ENCODE results near the gene CDK5RAP2. TPM values are rescaled to one million over a fixed set of nuclear protein-coding genes. Genes with fewer than 3 reads are reported as not detected.

Gene CDK5RAP2
- total RNA-seq, 1 donor from 2014 or later = 50.8 TPM

DNA sequence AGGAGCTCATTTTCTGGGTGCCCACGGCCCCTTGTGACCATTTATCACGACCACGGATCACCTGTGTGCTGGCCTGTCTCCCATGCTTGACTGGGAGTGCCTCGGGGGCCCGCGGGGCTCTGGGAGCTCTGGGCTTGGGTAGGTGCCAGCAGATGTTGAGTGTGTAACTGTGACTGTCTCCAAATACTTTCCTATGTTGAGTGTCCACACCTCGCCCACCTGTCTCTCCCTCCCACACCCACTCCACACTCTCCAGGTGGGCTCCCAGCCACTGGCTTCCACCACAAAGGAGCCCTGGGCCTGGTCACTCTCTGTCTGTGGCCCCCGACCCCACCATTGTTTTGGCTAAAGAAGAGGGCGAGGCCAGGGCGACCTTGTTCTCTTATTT is 196.4 kb downstream of the CDK5RAP2 start:
- Mint-ChIP-seq H3K4me3 (ENCODE audit: unreplicated experiment) (no peak overlapping the region), H3K36me3 (ENCODE audit: low read depth, unreplicated experiment) (peaks cover 4% of the 10 kb centered on the region), H3K9me3 (ENCODE audit: unreplicated experiment) (no peaks in the 10 kb centered on the region), H3K27me3 (ENCODE audit: unreplicated experiment) (peaks cover 9% of the 10 kb centered on the region), H3K27ac (ENCODE audit: unreplicated experiment) (no peak overlapping the region), H3K4me1 (ENCODE audit: unreplicated experiment) (no peaks in the 10 kb centered on the region)
- TF ChIP-seq, protein P1, sequence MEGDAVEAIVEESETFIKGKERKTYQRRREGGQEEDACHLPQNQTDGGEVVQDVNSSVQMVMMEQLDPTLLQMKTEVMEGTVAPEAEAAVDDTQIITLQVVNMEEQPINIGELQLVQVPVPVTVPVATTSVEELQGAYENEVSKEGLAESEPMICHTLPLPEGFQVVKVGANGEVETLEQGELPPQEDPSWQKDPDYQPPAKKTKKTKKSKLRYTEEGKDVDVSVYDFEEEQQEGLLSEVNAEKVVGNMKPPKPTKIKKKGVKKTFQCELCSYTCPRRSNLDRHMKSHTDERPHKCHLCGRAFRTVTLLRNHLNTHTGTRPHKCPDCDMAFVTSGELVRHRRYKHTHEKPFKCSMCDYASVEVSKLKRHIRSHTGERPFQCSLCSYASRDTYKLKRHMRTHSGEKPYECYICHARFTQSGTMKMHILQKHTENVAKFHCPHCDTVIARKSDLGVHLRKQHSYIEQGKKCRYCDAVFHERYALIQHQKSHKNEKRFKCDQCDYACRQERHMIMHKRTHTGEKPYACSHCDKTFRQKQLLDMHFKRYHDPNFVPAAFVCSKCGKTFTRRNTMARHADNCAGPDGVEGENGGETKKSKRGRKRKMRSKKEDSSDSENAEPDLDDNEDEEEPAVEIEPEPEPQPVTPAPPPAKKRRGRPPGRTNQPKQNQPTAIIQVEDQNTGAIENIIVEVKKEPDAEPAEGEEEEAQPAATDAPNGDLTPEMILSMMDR (IDR thresholded peaks at IDR 0.05; ENCODE audit: unreplicated experiment) = no peak
- DNase-seq (ENCODE audit: low spot score) = no peak

DNA sequence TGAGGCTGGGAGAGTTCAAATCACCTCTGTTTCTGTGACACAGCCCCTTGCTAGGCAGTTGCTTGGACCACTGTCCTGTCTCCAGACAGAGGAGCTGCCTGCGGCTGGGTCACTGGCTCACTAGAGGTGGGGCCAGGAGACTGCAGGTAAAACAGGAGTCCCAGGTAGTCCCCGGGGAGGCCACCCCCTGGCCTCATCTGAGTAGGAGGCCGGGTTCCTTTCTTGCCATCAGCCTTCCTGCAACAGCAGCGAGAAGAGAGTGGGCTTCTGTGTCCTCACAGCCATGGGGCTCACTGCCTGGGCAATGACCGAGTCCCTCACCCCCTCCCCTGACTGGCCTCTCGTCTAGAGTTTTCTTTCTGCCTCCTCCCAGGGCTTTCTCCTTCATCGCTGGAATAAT is 197.5 kb downstream of the CDK5RAP2 start:
- H3K4me3 Mint-ChIP-seq (ENCODE audit: unreplicated experiment) = no peak overlapping the region
- H3K27me3 Mint-ChIP-seq (ENCODE audit: unreplicated experiment) = peaks cover 9% of the 10 kb centered on the region
- DNase-seq (ENCODE audit: low spot score) = no peak
- TF ChIP-seq, protein P1 (IDR thresholded peaks at IDR 0.05; ENCODE audit: unreplicated experiment) = no peak
- no peak overlapping the region for H3K27ac Mint-ChIP-seq (ENCODE audit: unreplicated experiment)
- no peaks in the 10 kb centered on the region for H3K9me3 Mint-ChIP-seq (ENCODE audit: unreplicated experiment)
- peaks cover 5% of the 10 kb centered on the region for H3K36me3 Mint-ChIP-seq (ENCODE audit: low read depth, unreplicated experiment)
- H3K4me1 Mint-ChIP-seq (ENCODE audit: unreplicated experiment) = peaks cover 3% of the 10 kb centered on the region

DNA sequence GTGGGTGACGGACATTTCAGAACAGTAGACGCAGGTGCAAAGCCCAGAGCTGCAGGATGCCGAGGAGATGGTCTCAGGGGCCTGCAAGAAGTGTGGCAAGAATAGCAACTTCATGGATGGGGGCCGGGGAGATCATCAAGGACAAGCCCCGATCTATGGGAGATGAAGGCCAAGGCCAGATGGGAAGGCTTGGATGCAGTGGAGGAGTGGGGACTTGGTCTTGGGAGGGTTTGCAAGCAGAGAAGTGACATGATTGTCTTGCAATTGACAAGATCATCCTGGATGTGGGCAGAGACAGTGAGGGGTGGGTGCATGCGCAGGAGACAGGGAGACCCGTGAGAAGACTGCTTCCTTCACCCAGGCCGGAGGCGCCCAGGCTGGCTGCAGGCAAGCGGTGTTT is 198.1 kb downstream of the CDK5RAP2 start:
- H3K4me3 Mint-ChIP-seq (ENCODE audit: unreplicated experiment) = no peak overlapping the region
- no peak overlapping the region for H3K27ac Mint-ChIP-seq (ENCODE audit: unreplicated experiment)
- H3K4me1 Mint-ChIP-seq (ENCODE audit: unreplicated experiment) = peaks cover 3% of the 10 kb centered on the region
- DNase-seq (ENCODE audit: low spot score) = no peak
- peaks cover 9% of the 10 kb centered on the region for H3K27me3 Mint-ChIP-seq (ENCODE audit: unreplicated experiment)
- TF ChIP-seq, protein P1 (IDR thresholded peaks at IDR 0.05; ENCODE audit: unreplicated experiment) = no peak
- H3K9me3 Mint-ChIP-seq (ENCODE audit: unreplicated experiment) = no peaks in the 10 kb centered on the region
- peaks cover 9% of the 10 kb centered on the region for H3K36me3 Mint-ChIP-seq (ENCODE audit: low read depth, unreplicated experiment)

DNA sequence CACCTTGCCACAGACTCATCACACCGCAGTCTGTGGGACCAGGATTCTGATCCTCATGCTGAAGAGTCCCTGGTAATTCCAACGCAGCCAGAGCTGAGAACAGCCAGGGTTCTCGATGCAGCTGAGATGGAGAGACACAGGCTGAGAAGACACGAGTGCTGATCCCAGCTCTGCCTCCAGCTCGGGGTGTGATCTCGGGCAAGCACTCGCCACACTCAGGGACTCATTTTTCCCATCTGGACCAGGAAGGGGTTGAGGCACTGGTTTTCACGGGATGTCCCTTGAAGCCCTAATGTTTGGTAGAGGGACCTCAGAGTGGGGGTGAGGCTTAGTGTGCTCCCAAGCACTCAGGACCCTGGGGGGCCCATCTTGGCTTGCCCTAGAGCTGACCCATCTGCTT is 200.4 kb downstream of the CDK5RAP2 start:
- Mint-ChIP-seq H3K4me3 (ENCODE audit: unreplicated experiment) (no peak overlapping the region), H3K36me3 (ENCODE audit: low read depth, unreplicated experiment) (peaks cover 12% of the 10 kb centered on the region), H3K4me1 (ENCODE audit: unreplicated experiment) (peaks cover 3% of the 10 kb centered on the region), H3K27ac (ENCODE audit: unreplicated experiment) (no peak overlapping the region), H3K9me3 (ENCODE audit: unreplicated experiment) (no peaks in the 10 kb centered on the region), H3K27me3 (ENCODE audit: unreplicated experiment) (peaks cover 4% of the 10 kb centered on the region)
- DNase-seq (ENCODE audit: low spot score) = no peak
- TF ChIP-seq, protein P1 (IDR thresholded peaks at IDR 0.05; ENCODE audit: unreplicated experiment) = no peak

DNA sequence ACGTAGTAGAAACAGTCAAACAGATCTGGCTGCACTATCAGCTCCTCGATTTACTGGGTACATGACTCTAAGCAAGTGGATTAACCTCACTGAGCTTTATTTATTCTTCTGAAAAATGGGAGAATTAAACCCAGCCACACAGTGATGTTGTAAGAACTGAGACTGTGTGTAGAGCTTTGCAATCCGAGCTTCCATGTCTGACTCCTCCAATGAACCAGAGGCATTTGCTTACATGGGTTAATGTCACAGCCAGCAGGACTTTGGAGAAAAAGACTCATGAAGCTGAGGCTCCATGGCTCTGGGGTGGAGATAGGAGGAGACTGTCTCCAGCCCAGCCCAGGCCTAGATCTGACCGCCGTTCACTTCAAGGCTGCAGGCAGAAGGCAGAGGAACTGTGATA is 201.3 kb downstream of the CDK5RAP2 start:
- peaks cover 3% of the 10 kb centered on the region for H3K4me1 Mint-ChIP-seq (ENCODE audit: unreplicated experiment)
- H3K4me3 Mint-ChIP-seq (ENCODE audit: unreplicated experiment) = no peak overlapping the region
- H3K27ac Mint-ChIP-seq (ENCODE audit: unreplicated experiment) = no peak overlapping the region
- TF ChIP-seq, protein P1 (IDR thresholded peaks at IDR 0.05; ENCODE audit: unreplicated experiment) = no peak
- no peak for DNase-seq (ENCODE audit: low spot score)
- peaks cover 12% of the 10 kb centered on the region for H3K36me3 Mint-ChIP-seq (ENCODE audit: low read depth, unreplicated experiment)
- H3K27me3 Mint-ChIP-seq (ENCODE audit: unreplicated experiment) = peaks cover 4% of the 10 kb centered on the region
- no peaks in the 10 kb centered on the region for H3K9me3 Mint-ChIP-seq (ENCODE audit: unreplicated experiment)
